GM12874 (cell line): Measurements from ENCODE around the gene RGS3.

Experiments
- TF ChIP-seq, protein P1 (sequence below): IDR thresholded peaks from 2 replicates; pipeline ENCODE4 v1.5.1; 2011; ENCODE audit warnings: low read depth, mild to moderate bottlenecking, control low read depth, low read length, moderate library complexity; ENCODE audit not compliant: insufficient read depth

RGS3 gene

DNA sequence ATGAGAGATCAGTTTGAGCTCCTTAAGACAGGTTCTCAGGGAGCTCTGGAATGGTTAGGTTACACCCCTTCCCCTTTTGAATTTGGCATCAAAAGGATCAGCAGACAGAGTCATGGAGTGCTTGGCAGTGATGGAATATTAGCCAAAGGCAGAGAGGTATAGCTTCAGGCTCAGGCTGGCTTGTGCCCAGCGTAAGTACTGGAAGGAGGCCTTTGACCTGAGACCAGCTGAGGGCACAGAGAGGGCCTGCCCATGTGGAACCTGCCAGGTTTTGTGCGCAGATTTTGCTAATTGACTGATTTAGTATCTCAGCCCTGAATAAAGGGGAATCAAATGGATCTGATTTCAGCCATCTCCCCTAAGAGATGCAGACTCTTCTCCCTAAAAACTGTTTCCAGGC, 81.5 kb downstream of the RGS3 start:
- TF ChIP-seq, protein P1, sequence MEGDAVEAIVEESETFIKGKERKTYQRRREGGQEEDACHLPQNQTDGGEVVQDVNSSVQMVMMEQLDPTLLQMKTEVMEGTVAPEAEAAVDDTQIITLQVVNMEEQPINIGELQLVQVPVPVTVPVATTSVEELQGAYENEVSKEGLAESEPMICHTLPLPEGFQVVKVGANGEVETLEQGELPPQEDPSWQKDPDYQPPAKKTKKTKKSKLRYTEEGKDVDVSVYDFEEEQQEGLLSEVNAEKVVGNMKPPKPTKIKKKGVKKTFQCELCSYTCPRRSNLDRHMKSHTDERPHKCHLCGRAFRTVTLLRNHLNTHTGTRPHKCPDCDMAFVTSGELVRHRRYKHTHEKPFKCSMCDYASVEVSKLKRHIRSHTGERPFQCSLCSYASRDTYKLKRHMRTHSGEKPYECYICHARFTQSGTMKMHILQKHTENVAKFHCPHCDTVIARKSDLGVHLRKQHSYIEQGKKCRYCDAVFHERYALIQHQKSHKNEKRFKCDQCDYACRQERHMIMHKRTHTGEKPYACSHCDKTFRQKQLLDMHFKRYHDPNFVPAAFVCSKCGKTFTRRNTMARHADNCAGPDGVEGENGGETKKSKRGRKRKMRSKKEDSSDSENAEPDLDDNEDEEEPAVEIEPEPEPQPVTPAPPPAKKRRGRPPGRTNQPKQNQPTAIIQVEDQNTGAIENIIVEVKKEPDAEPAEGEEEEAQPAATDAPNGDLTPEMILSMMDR: no peak

DNA sequence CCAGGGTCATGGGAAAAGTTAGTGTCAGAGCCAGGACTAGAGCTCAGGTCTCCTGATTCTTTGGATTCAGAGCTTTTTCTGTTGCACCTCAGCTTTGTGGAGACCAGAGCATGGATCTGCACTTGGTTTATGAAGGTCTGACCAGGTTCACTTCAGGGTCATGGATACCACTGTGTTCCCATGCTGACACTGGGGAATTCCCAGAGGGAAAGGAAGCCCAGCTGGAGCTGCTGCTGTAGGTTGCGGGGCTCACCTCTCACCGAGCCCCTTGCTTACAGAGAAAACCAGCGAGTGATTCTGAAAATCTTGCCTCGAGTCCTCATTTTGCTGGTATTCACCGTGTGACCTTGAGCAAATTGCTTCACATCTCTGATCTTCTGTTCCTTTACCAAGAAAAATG, 83.0 kb downstream of the RGS3 start:
- TF ChIP-seq, protein P1: no peak

DNA sequence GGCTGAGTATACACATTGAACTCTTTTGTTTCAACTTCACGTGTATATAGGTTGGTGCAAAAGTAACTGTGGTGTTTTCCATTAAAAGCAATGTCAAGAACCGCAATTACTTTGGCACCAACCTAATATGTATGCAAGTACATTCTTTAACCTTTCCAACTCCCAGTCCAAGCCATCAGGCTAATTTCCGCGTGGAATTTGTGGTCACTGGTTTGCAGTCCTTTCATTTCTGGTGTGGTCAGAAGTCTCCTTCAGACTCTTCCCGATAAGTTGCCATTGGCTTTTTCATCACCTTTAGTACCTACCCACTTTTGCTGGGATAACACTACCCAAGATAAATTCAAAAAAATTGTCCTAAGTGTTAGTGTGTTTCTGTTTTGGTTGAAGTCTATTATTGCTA, 84.0 kb downstream of the RGS3 start:
- TF ChIP-seq, protein P1: no peak

DNA sequence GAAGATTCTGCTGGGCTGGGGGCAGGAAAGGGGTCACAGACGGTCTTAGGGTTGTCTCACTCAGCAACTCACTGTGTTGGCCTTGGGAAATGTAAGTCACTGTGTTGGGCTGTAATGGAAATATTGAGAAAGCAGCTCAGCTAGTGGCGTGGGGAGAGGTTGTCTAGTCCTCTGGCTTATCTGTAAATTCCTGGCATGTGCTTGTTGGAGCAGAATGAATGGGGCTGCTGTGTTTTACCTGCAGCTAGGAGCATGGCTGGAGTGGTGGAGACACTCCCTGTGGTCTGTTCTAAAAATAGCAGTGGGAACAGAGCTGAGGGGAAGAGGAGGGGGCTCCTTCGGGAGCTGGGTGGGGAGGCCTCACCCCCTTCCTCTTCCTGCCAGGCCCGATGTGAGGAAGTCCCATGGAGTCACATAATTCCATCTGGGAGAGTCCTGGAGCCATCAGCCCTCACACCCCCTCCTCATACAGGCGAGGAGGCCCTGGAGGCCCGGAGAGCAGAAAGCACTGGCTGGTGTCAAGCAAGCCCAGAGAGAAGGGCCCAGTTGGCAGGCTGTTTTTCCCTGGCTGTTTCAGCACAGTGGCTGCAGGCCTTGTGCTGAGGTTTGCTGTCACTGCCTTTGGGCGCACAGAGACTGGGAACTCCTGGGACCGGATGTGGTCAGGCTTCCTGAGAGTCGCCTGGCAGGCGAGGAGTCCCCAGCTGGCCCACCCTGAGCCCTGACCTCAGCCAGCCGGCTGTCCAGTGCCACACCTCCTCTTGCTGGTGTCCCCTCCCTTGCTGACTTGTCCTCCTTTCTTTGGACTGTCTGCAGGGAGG, 84.9 kb downstream of the RGS3 start:
- TF ChIP-seq, protein P1: no peak

DNA sequence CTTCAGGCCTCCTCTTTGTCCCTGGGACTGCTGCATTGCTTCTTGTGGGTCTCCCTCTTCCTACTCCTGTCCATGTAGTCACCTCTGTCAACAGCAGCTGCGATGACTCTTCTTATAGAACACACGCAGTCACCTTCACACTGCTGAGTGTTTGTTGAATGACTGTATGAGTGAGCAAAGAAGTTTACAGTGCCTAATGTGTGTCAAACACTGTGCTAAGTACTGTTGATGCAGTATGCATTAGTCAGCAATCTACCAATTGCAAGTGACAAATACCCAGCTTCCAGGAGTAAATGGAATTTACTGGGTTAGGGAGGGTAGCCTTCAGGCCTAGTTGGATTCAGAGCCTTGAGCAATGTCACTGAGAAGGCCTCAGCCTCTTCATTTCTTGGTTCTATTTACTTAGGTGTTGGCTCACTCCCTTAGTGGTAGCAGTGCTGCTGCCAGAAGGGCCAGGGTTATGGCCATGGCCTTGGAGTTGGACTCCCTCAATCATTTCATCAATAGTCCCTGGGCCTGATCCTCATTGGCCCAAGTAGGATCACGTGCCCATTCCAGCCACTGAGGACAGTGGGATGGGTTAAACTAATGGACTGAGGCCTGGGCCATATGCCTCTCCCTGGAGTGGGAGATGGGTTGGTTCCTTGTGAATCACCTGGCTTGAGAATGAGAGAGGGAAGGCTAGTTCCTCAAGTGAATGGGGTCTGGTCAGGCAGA, 93.5 kb downstream of the RGS3 start:
- TF ChIP-seq, protein P1: no peak

DNA sequence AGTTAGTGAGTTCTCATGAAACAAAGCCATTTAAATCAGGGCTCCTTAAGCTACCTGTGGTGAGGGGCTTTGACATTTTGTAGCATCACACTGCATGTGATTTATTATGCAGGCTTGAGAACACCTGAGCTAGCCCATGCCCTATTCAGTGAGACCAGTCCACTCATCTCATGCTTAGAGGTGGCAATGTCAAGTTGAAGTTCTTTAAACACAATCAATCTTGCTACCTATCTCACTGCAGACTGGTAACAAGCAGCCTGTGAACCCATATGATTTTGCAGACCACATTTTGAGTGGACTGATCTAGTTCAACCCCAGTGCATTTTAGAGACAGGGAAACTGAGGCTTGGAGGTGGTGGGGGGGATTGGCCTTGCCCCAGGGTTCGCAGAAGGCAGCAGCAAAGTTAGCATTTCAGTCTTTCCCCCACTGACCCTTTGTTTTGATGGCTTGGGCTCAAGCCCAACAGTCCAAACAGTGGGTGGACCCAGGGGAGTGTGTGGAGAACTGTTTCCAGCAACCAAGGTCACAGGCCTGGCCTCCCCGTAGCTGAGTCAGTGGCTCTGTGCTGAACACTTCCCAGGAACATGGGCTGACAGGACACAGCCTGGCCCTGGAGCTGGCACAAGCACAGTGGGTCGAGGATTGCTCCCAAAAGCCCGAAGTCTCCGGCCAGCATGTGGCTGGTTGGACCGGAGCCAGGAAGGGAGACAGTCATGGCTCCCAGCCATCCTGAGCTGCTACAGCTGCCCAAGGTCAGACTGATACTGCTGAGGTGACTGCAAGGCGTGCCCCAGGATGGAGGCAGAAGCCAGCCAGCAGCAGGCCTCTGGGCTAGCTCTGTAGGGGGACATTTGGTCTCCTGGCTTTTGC, 95.3 kb downstream of the RGS3 start:
- TF ChIP-seq, protein P1: no peak
